ENCODE measurements around the gene KCTD20.

Gene KCTD20

DNA sequence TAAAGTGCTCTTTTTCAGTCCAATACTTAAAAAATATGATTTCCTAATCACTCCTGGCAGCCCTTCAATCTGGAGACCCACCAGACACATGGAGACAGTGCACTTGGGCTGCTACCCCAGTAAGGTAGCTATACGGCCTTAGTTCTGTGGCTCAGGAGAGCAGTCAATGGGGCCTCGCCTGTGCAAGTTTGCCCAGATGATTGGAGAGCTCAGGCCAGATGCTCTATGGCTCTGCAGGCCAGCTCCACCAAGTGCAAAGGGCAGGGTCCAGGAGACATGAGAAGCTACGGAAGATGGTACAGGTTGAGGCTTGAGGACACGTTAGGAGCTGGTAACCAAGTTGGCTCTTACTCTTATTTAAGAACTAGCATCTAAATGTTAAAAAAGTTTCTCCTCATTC is 73.8 kb downstream of the KCTD20 start:
- TF ChIP-seq, protein P1, sequence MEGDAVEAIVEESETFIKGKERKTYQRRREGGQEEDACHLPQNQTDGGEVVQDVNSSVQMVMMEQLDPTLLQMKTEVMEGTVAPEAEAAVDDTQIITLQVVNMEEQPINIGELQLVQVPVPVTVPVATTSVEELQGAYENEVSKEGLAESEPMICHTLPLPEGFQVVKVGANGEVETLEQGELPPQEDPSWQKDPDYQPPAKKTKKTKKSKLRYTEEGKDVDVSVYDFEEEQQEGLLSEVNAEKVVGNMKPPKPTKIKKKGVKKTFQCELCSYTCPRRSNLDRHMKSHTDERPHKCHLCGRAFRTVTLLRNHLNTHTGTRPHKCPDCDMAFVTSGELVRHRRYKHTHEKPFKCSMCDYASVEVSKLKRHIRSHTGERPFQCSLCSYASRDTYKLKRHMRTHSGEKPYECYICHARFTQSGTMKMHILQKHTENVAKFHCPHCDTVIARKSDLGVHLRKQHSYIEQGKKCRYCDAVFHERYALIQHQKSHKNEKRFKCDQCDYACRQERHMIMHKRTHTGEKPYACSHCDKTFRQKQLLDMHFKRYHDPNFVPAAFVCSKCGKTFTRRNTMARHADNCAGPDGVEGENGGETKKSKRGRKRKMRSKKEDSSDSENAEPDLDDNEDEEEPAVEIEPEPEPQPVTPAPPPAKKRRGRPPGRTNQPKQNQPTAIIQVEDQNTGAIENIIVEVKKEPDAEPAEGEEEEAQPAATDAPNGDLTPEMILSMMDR (IDR thresholded peaks at IDR 0.05): no peak

DNA sequence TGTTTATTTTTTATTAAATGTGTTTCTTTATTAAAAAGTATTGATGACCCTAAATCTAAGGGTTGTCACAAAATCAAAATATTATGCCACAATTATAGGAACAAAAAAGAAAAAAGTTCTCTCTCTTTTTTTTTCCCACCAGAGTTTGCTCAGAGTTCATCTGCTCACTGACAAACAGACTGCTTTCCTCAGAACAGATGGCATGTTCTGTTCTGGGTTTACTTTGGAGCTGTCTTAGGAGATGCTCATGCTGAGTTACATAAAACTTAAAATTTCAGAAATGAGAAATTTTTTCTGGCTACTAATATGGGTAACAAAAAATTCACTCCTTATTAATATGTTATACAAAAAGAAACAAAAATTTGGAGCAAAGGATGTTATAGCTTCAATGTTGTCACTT is 74.2 kb downstream of the KCTD20 start:
- TF ChIP-seq, protein P1 (IDR thresholded peaks at IDR 0.05): no peak

DNA sequence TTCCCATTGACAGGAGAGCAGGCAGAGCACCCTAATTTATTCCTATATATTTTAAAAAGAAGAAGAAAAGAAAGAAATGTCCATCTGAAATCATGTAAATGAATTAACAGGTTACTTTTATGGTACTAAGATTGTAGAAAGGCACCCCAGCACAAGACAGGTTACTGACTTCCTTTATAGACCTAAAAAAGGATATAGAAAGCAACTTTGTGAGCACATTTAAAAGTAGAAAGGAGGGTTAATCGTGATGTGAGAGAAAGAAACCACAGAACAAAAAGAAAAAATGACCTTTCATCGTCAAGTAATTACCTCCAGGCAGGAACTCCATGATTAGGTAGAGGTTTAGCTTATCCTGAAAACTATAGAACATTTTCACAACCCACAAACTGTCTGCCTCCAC is 74.6 kb downstream of the KCTD20 start:
- TF ChIP-seq, protein P1 (IDR thresholded peaks at IDR 0.05): no peak

DNA sequence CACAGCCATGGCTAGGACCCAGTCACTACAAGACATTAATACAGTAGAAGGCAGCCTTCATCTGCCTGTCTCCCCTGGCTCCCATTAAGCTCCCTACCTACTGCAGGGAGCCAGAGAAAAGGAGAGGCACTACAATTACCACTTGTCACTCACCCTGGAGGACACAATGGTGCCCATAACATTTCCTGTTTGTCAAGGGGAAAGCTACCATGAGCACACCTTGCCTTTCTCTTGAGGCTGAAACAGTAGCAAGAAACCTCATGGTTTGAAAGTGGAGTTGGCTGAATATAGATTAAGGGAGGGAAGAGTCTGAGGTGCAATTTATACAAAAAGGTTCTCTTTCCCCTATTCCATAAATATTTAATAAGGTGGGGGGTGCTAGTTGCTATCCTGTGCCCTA is 76.6 kb downstream of the KCTD20 start:
- TF ChIP-seq, protein P1 (IDR thresholded peaks at IDR 0.05): no peak

DNA sequence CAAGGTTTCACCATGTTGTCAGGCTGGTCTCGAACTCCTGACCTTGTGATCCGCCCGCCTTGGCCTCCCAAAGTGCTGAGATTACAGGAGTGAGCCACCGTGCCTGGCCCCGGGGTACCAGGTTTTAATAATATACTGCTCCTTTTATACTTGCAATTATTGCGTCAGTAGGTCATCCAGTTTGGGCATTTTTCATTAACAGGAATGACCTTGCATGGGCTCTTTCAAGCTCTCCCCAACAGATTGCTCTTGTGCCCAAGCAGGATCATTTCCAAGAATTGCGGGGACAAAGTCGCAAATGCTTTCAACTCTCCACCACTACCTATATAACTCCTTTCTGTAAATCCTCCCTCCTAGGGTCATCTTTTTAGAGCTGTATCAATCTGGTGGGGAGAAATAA is 80.7 kb downstream of the KCTD20 start:
- TF ChIP-seq, protein P1 (IDR thresholded peaks at IDR 0.05): no peak

DNA sequence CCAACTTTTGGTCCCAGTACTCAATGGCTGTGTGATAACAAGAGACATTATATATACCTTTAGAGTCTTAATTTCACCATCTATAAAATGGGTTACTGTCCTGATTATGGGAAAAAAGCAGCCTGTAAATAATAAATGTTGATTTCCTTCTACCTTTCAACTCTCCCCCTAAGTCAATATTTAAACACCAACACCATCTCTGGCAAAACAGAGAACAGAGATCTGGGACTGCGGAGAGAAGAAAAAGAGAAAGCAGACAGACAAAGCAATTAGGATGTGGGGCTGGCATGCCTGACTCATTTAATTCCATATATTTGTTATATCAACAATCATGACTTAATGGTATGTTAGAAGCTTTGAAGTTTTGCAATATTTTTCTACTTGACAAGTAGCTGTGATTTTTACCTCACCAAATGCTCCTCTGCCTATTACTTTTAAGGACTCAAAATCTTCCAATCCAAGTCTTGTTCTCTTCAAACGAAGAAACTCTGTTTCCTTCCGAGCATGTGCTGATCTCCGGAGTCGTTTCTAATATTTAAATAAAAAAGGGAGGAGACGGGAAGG is 81.2 kb downstream of the KCTD20 start:
- TF ChIP-seq, protein P1 (IDR thresholded peaks at IDR 0.05): no peak

DNA sequence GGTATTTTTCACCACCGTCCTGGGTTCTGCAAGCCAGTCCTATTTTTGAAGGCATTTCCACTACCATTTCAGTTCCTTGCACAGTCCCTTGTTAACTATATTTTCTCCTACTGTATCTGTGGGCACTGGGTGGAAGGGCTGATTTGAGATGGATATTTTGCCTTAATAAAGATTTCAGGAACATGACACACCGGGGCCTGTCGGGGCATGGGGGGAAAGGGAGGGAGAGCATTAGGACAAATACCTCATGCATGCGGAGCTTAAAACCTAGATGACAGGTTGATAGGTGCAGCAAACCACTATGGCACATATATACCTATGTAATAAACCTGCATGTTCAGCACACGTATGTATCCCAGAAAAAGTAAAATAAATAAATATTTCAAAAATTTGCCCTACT is 82.1 kb downstream of the KCTD20 start:
- TF ChIP-seq, protein P1 (IDR thresholded peaks at IDR 0.05): no peak

DNA sequence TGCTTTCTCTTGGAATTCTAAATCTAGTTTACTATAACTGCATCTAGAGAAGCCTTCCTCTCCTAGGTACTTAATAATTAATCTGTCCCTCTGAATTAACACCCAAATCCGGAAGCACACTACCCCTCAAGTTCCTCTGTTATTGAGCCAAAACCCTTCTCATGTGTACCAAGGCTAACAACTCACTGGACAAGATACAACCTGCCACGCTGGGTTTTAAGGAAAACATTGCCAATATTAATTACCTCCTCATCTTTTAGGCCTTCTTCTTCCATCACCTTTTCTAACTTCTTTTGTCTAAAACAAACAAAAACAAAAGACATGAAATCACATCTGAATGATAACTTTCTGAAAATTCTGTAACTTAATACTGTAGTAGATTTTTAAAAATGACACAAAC is 82.5 kb downstream of the KCTD20 start:
- TF ChIP-seq, protein P1 (IDR thresholded peaks at IDR 0.05): no peak

Data from LNCAP (cell line).